GM23338 (cell line): Measurements from ENCODE around the gene CAMTA1. TPM values are rescaled to one million over a fixed set of nuclear protein-coding genes. Genes with fewer than 3 reads are reported as not detected.

Source experiments
- ATAC-seq: fragments of 200-7000 bp; cut with Tn5 transposase; 3 replicates; pipeline ENCODE4 v1.9.1; 2020
- DNase-seq: peaks from one replicate; pipeline ENCODE4 v3.0.0-alpha.2; 2015; ENCODE audit warnings: low spot score
- H2AFZ ChIP-seq: fragments of 200-600 bp; sonication (generic); 2 replicates; pipeline ENCODE4 v1.8.0; 2016; ENCODE audit warnings: antibody characterized with exemption, mild to moderate bottlenecking, moderate library complexity
- H3F3A ChIP-seq: fragments of 200-600 bp; sonication (generic); replicated peaks from 2 replicates; pipeline ENCODE4 v1.8.0; 2017; ENCODE audit warnings: antibody characterized with exemption, mixed run types, low read depth
- H3K27ac ChIP-seq: fragments of 200-600 bp; sonication (generic); 2 replicates; pipeline ENCODE4 v1.6.1; 2016; ENCODE audit warnings: low read depth
- H3K27me3 ChIP-seq: fragments of 200-600 bp; sonication (generic); 2 replicates; pipeline ENCODE4 v1.8.0; 2016; ENCODE audit warnings: mild to moderate bottlenecking, mixed run types, moderate library complexity; ENCODE audit not compliant: insufficient read depth
- H3K36me3 ChIP-seq: fragments of 200-600 bp; sonication (generic); 2 replicates; pipeline ENCODE4 v1.8.0; 2016; ENCODE audit warnings: mild to moderate bottlenecking; ENCODE audit not compliant: insufficient read depth
- H3K4me1 ChIP-seq: fragments of 200-600 bp; sonication (generic); 2 replicates; pipeline ENCODE4 v1.8.0; 2016; ENCODE audit warnings: mild to moderate bottlenecking, moderate library complexity; ENCODE audit not compliant: insufficient read depth
- H3K4me2 ChIP-seq: fragments of 200-600 bp; sonication (generic); 2 replicates; pipeline ENCODE4 v1.7.1; 2017; ENCODE audit warnings: mixed run types
- H3K4me3 ChIP-seq: fragments of 200-600 bp; sonication (generic); 2 replicates; pipeline ENCODE4 v1.6.1; 2016; ENCODE audit warnings: mixed run types
- H3K79me2 ChIP-seq: fragments of 200-600 bp; sonication (generic); replicated peaks from 2 replicates; pipeline ENCODE4 v1.8.0; 2017; ENCODE audit warnings: mild to moderate bottlenecking; ENCODE audit not compliant: insufficient read depth
- H3K9me2 ChIP-seq: fragments of 200-600 bp; sonication (generic); 2 replicates; pipeline ENCODE4 v1.8.0; 2017; ENCODE audit not compliant: insufficient read depth
- H4K20me1 ChIP-seq: fragments of 200-600 bp; sonication (generic); replicated peaks from 2 replicates; pipeline ENCODE4 v1.8.0; 2017; ENCODE audit warnings: mild to moderate bottlenecking; ENCODE audit not compliant: insufficient read depth
- H3K27ac Mint-ChIP-seq: 2 replicates; pipeline ENCODE4 v1.8.0; 2020; ENCODE audit warnings: inconsistent platforms, mild to moderate bottlenecking, moderate library complexity, mixed read lengths
- H3K27me3 Mint-ChIP-seq: 3 replicates; pipeline ENCODE4 v1.8.0; 2022; ENCODE audit warnings: low read depth, mild to moderate bottlenecking, moderate library complexity, mixed read lengths, inconsistent platforms; ENCODE audit not compliant: insufficient read depth, poor library complexity
- H3K36me3 Mint-ChIP-seq: 3 replicates; pipeline ENCODE4 v1.8.0; 2021; ENCODE audit warnings: low read depth, mild to moderate bottlenecking, inconsistent platforms, moderate library complexity, mixed read lengths
- H3K4me1 Mint-ChIP-seq: 3 replicates; pipeline ENCODE4 v1.8.0; 2020; ENCODE audit warnings: mild to moderate bottlenecking, inconsistent platforms, mixed read lengths
- H3K4me3 Mint-ChIP-seq: 3 replicates; pipeline ENCODE4 v1.8.0; 2021; ENCODE audit warnings: moderate library complexity, mild to moderate bottlenecking, inconsistent platforms, mixed read lengths
- H3K9me3 Mint-ChIP-seq: 3 replicates; pipeline ENCODE4 v1.8.0; 2020; ENCODE audit warnings: moderate library complexity, mild to moderate bottlenecking, inconsistent platforms, mixed read lengths
- CREB1 ChIP-seq: fragments of 250-450 bp; sonication (Bioruptor Pico); IDR thresholded peaks from 2 replicates; pipeline ENCODE4 v1.5.0; 2020; ENCODE audit warnings: low read depth, mild to moderate bottlenecking, moderate library complexity
- EZH2 ChIP-seq: fragments of 200-600 bp; sonication (generic); IDR thresholded peaks from one replicate; pipeline ENCODE4 v1.8.0; 2017; ENCODE audit warnings: antibody characterized with exemption, mild to moderate bottlenecking, low read depth; ENCODE audit not compliant: unreplicated experiment
- EZH2phosphoT487 ChIP-seq: fragments of 200-600 bp; sonication (generic); IDR thresholded peaks from one replicate; pipeline ENCODE4 v1.8.1; 2018; ENCODE audit warnings: antibody characterized with exemption; ENCODE audit not compliant: unreplicated experiment
- JUNB ChIP-seq: IDR thresholded peaks from one replicate; pipeline ENCODE4 v1.6.1; 2016; ENCODE audit warnings: antibody characterized with exemption; ENCODE audit not compliant: unreplicated experiment
- STAT1 ChIP-seq: IDR thresholded peaks from one replicate; pipeline ENCODE4 v1.6.1; 2016; ENCODE audit warnings: antibody characterized with exemption; ENCODE audit not compliant: unreplicated experiment
- ZNF331 ChIP-seq: fragments of 250-450 bp; sonication (Bioruptor Pico); IDR thresholded peaks from 2 replicates; pipeline ENCODE4 v1.5.0; 2020; ENCODE audit warnings: low read depth, mild to moderate bottlenecking, moderate library complexity
- ZNF462 ChIP-seq: fragments of 250-450 bp; sonication (Bioruptor Pico); IDR thresholded peaks from 2 replicates; pipeline ENCODE4 v1.5.0; 2020; ENCODE audit warnings: mild to moderate bottlenecking, moderate library complexity
- polyA plus RNA-seq: library from polyadenylated mRNA; unstranded; fragments of >200 nt; fragmentation: Nextera tagmentation; extraction: Ambion mirVana; gene quantifications from 2 replicates; pipeline ENCODE4 v1.2.1, GENCODE V29; 2016
- total RNA-seq: library from RNA; depleted of rRNA; stranded (reverse); fragments of >200 nt; shearing (Covaris generic); gene quantifications from 2 replicates; pipeline ENCODE4 v1.2.3, GENCODE V29; 2014
- TF ChIP-seq, protein P1 (sequence below), 2 experiments: fragments of 200-600 bp in 1 of 2; sonication (generic) in 1 of 2; conservative IDR thresholded peaks; 2 replicates each; pipeline versions ENCODE4 v1.5.1 to v1.6.1; 2016 to 2017; ENCODE audit warnings: antibody characterized with exemption in 2 of 2, low read depth in 2 of 2, mild to moderate bottlenecking in 2 of 2, moderate library complexity in 1 of 2
- TF ChIP-seq, protein P2 (sequence below): IDR thresholded peaks from one replicate; pipeline ENCODE4 v1.6.1; 2018; ENCODE audit warnings: antibody characterized with exemption; ENCODE audit not compliant: unreplicated experiment
- TF ChIP-seq, protein P3 (sequence below): IDR thresholded peaks from 2 replicates; pipeline ENCODE4 v1.6.1; 2016; ENCODE audit warnings: antibody characterized with exemption

CAMTA1 gene
- total and polyA plus RNA-seq, 2 experiments from 2014 or later, result 115 to 519 TPM

GRCh38 chr1:7267493-7267892, 482.2 kb downstream of the CAMTA1 start (continued):
- TF ChIP-seq, protein P1, sequence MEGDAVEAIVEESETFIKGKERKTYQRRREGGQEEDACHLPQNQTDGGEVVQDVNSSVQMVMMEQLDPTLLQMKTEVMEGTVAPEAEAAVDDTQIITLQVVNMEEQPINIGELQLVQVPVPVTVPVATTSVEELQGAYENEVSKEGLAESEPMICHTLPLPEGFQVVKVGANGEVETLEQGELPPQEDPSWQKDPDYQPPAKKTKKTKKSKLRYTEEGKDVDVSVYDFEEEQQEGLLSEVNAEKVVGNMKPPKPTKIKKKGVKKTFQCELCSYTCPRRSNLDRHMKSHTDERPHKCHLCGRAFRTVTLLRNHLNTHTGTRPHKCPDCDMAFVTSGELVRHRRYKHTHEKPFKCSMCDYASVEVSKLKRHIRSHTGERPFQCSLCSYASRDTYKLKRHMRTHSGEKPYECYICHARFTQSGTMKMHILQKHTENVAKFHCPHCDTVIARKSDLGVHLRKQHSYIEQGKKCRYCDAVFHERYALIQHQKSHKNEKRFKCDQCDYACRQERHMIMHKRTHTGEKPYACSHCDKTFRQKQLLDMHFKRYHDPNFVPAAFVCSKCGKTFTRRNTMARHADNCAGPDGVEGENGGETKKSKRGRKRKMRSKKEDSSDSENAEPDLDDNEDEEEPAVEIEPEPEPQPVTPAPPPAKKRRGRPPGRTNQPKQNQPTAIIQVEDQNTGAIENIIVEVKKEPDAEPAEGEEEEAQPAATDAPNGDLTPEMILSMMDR (conservative IDR thresholded peaks at IDR 0.05; ENCODE audit: low read depth in 2 of 2), result no peak
- TF ChIP-seq EZH2, result no peak
- TF ChIP-seq CREB1, result no peak

GRCh38 chr1:7268983-7269382, 483.7 kb downstream of the CAMTA1 start:
- no peaks in the 10 kb centered on the region for H3K9me2 ChIP-seq
- H3K36me3 Mint-ChIP-seq, result peaks cover 12% of the 10 kb centered on the region; the same call in 2 of the 3 replicates
- peaks cover 17% of the 10 kb centered on the region for H3K9me3 Mint-ChIP-seq
- no peak overlapping the region for H3K4me3 Mint-ChIP-seq
- no peaks in the 10 kb centered on the region for H3K79me2 ChIP-seq
- no peak for DNase-seq
- no peak overlapping the region for H3K27ac ChIP-seq
- no peak overlapping the region for H3K4me3 ChIP-seq
- no peaks in the 10 kb centered on the region for H3K36me3 ChIP-seq
- H3K27me3 ChIP-seq, result no peaks in the 10 kb centered on the region
- H3K4me2 ChIP-seq, result no peak overlapping the region
- no peaks in the 10 kb centered on the region for H3K27me3 Mint-ChIP-seq
- ATAC-seq, result no peak
- no peak overlapping the region for H2AFZ ChIP-seq
- no peak overlapping the region for H3K27ac Mint-ChIP-seq
- no peaks in the 10 kb centered on the region for H4K20me1 ChIP-seq
- H3K4me1 ChIP-seq, result no peaks in the 10 kb centered on the region
- no peaks in the 10 kb centered on the region for H3F3A ChIP-seq
- H3K4me1 Mint-ChIP-seq, result peaks cover 2% of the 10 kb centered on the region; the same call in 1 of the 3 replicates
- TF ChIP-seq JUNB (no peak), EZH2 (no peak), ZNF462 (CRISPR knock-in tag) (no peak), STAT1 (no peak), EZH2phosphoT487 (no peak), ZNF331 (CRISPR knock-in tag) (no peak)
- TF ChIP-seq, protein P1 (conservative IDR thresholded peaks at IDR 0.05; ENCODE audit: low read depth in 2 of 2), result no peak
- TF ChIP-seq, protein P2, sequence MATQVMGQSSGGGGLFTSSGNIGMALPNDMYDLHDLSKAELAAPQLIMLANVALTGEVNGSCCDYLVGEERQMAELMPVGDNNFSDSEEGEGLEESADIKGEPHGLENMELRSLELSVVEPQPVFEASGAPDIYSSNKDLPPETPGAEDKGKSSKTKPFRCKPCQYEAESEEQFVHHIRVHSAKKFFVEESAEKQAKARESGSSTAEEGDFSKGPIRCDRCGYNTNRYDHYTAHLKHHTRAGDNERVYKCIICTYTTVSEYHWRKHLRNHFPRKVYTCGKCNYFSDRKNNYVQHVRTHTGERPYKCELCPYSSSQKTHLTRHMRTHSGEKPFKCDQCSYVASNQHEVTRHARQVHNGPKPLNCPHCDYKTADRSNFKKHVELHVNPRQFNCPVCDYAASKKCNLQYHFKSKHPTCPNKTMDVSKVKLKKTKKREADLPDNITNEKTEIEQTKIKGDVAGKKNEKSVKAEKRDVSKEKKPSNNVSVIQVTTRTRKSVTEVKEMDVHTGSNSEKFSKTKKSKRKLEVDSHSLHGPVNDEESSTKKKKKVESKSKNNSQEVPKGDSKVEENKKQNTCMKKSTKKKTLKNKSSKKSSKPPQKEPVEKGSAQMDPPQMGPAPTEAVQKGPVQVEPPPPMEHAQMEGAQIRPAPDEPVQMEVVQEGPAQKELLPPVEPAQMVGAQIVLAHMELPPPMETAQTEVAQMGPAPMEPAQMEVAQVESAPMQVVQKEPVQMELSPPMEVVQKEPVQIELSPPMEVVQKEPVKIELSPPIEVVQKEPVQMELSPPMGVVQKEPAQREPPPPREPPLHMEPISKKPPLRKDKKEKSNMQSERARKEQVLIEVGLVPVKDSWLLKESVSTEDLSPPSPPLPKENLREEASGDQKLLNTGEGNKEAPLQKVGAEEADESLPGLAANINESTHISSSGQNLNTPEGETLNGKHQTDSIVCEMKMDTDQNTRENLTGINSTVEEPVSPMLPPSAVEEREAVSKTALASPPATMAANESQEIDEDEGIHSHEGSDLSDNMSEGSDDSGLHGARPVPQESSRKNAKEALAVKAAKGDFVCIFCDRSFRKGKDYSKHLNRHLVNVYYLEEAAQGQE, result no peak
- TF ChIP-seq, protein P3, sequence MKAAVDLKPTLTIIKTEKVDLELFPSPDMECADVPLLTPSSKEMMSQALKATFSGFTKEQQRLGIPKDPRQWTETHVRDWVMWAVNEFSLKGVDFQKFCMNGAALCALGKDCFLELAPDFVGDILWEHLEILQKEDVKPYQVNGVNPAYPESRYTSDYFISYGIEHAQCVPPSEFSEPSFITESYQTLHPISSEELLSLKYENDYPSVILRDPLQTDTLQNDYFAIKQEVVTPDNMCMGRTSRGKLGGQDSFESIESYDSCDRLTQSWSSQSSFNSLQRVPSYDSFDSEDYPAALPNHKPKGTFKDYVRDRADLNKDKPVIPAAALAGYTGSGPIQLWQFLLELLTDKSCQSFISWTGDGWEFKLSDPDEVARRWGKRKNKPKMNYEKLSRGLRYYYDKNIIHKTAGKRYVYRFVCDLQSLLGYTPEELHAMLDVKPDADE, result no peak
